GM19452 (cell line): ENCODE measurements around the gene ARHGAP23.
"Not testable (repeated sequence)": the region's sequence is repeated elsewhere in the genome, so short reads cannot be mapped to it uniquely, and the experiment has no call there.

Source experiments
- ATAC-seq: cut with Tn5 transposase; IDR thresholded peaks from one replicate; pipeline ENCODE4 v1.9.1; 2021; ENCODE audit not compliant: unreplicated experiment

ARHGAP23 gene

GRCh38 chr17:38485681-38486298 lies 57.5 kb downstream of the ARHGAP23 start:
- peak; percentile 86 for ATAC-seq

DNA sequence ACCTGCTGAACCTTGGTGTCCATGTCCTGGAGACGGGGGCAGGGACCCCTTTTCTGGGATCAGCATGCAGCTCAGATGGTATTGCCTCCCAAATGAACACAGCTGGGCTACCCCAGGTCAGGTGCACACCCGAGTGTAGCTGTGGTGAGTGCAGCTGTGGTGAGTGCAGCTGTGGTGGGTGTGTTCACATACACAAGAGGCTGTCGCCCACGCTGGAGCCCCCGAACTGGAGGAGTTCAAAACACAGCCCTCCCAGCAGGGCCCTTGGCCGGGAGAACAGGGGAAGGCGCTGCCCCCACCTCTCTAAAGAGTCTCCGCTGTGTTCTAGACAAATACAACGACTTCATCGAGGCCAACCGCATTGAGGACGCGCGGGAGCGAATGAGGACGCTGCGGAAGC lies 61.5 kb downstream of the ARHGAP23 start:
- ATAC-seq, result not testable (repeated sequence)

GRCh38 chr17:38491346-38492066 lies 63.2 kb downstream of the ARHGAP23 start:
- ATAC-seq, result not testable (repeated sequence)

DNA sequence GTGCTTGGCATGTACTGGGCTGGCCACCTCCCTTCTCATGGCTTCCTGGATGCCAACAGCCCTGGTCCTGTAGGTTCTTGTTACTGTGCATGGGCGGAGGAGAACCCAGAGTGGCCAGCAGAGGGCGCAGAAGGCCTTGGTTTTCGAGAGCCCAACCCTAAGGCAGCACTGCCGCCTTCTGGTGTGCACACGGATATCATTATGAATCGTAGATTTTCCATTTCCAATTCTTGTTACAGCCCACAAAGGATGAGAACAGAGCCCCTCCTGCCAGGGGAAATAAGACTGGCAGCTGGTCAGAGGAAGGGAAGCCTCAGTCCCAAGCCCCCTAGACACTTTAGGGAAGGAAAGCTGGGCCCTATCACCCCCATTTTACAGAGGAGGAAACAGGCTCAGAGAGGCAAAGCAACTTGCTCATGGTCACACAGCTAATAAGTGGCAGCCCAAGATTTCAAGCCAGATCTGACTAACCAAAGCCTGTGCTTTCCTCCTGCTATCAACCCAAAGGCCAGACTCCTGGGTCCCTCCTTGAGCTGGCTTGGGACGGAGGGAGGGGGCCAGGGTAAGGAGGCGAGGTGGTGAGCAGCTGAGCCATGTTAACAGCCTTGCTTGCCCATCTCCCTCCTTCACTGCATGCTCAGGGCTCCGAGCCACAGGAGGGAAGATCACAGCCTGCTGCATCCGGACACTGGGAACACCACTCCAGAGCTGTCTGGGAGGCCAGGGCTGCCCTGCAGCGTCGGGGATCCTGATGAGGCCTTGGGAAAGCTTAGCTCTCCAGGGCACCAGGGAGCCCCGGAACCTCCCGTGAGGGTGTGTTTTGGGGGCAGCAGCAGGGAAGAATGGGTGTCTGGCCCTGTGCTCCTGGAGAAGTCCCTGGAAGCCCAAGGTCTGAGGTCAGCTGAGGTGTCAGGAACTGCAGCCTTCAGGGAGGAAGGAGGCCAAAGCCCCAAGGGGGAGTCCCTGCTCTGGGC lies 64.1 kb downstream of the ARHGAP23 start:
- not testable (repeated sequence) for ATAC-seq

GRCh38 chr17:38494152-38494551 lies 65.9 kb downstream of the ARHGAP23 start:
- ATAC-seq, result not testable (repeated sequence)

DNA sequence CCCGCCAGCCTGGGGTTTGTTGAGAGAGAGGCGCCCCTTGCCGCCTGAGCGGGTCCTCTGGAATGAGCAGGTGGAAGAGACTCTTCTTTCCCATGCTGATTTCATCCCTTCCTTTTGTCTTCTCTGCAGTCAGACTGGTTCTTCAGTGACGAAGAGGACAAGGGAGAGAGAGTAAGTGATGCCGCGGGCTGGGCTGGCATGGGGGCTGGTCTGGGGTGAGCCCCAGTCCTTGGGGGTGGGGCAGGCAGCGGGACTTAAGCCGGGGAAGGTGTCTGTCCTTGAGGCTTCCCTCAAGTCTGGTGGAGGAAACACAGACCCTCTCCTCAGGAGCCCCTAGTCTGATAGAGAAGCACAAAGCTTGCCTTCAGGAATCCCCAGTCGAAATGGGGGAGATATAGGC lies 69.4 kb downstream of the ARHGAP23 start:
- not testable (repeated sequence) for ATAC-seq

DNA sequence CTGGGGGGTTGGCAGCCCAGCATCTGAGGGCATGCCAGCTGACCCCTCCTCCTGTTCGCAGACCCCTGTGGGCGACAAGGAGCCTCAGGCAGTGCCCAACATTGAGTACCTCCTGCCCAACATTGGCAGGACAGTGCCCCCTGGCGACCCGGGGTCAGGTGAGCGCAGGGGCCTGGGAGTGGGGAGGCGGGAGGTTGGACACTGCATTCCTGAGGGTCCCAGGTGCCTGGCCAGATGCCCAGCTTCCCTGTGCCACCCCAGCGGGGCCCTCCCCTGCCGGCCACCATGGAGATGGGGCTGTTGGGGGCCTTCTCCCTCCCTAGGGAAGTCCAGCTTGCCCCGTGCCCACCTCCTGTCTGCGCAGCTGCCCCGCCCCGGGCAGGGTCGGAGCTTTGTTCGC lies 70.1 kb downstream of the ARHGAP23 start:
- ATAC-seq, result no peak

- ATAC-seq, result not testable (repeated sequence)
These were observed 71.0 kb downstream of the ARHGAP23 start for GRCh38 chr17:38499230-38499629.

DNA sequence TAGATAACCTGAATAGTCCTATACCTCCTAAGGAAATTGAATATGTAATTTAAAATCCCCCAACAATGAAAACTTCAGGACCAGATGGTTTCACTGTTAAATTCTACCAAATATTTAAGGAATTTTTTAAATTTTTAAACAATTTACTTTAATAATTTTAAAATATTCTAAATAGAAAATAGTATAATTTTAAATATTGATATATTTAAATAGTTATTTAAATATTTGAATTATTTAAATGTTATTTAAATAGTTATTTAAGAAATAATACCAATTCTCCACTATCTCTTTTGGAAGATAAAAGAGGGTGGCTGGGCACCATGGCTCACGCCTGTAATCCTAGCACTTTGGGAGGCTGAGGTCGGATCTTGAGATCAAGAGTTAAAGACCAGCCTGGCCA lies 73.5 kb downstream of the ARHGAP23 start:
- ATAC-seq, result not testable (repeated sequence)

DNA sequence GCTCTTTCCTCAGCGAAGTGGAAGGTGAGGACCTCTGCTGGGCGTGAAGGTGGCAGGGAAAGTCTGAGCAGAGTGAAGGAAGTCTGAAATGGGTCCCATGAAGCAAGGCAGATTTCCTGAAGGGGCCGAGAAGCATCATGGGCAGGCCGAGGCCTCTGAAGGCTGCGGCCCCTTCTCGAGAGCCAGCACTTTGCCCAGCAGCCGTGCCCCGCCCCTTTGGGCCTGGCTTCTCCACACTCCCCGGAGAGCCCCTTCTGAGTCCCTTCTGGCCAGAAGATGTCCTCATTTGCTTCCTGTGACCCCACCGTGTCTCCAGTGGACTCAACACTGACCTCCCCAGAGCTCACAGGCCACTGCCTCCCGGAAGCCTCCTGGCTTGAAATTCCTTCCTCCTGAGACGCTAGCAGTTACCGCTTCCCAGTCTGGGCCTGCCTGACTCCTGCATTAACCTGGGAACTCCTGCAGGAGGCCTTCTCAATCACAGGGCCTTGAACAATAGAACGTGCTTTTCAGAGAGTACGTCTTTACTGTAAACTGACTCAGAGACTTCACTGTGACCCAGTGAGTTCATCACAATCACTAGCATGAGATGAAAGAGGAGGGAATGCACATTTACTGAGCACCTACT lies 75.1 kb downstream of the ARHGAP23 start:
- not testable (repeated sequence) for ATAC-seq

DNA sequence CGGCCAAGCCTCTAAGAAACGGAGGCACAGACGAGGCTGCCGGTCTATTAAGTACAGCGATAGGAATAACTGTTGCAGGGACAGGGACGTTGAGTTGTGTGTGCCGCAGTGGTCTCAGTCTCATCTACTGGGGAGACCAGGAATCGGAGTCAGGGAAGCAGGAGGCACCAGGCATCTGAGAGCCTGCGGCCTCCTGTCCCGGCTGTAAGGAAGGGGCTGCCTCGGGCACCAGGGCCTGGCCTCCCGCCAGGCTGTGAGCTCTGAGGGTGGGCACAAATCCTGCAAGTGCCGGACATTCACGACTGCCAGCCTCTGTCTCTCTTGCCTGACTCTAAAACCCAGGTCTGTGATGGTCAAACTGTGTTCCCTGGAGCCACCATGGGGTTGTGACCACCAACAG lies 76.0 kb downstream of the ARHGAP23 start:
- ATAC-seq, result no peak

DNA sequence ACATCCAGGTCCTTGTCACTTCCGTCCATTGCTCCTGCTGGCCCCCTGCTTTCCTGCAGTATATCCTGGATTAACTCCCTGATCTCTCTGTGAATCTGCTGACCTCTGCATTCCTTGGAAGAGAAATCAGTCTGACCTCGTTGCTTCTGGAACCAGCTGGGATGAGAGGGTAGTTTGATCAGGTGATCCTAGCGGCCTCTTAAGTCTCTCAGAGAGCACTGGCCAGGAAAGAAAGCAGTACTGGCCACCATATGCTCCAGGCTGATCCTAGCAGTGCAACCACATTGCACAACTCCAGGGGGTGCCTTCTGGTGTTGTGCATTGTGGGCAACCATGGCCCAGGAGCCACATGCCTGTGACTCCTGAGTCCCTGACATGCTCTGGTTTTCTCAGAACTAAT lies 79.2 kb downstream of the ARHGAP23 start:
- no peak for ATAC-seq

DNA sequence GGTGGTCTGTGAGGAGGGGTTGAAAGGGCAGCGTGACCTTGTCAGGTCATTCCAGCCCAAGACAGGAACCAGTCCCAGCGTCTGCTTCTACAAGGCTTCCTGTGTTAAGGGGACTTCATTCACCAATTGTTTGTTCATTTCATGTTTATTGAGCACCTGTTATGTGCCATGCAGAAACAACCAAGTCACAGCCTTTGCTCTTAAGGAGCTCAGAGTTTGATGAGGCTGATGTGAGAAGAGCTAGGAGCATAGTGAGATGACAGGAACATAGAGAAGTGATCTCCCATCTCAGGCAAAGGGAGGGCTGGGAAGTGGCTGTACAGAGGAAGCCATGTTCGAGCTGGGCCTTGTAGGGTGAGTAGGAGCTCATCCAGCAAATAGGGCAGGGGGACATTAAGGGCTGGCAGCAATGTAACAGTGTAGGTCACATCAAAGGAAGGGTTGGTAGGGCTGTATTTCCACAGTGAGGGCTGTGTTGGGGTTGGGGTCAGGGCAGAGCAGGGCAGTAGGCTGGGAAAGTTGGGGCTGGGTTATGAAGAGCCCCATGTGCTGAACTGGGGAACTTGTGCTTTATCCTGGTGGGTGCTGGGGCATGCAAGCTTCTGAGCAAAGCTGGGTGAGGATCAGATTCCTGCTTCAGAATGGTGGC lies 79.8 kb downstream of the ARHGAP23 start:
- ATAC-seq, result no peak

DNA sequence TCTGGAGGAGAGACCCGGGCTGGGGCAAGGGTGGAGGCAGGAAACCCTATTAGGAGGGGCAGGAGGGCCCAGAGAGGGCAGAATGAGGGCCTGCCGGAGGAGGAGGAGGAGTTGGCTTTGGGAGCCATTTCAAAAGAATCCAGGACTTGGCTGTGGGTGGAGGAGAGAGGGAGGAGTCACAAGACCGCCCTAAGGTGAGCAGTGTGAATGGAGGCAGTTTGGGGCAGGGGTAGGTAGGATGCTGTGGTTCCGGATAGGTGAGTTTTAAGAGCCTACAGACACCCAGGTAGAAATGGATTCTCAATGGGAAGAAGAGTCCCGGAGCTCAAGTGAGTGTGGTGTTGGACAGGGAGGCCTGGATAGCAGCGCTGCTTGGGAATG lies 80.3 kb downstream of the ARHGAP23 start:
- ATAC-seq, result no peak

DNA sequence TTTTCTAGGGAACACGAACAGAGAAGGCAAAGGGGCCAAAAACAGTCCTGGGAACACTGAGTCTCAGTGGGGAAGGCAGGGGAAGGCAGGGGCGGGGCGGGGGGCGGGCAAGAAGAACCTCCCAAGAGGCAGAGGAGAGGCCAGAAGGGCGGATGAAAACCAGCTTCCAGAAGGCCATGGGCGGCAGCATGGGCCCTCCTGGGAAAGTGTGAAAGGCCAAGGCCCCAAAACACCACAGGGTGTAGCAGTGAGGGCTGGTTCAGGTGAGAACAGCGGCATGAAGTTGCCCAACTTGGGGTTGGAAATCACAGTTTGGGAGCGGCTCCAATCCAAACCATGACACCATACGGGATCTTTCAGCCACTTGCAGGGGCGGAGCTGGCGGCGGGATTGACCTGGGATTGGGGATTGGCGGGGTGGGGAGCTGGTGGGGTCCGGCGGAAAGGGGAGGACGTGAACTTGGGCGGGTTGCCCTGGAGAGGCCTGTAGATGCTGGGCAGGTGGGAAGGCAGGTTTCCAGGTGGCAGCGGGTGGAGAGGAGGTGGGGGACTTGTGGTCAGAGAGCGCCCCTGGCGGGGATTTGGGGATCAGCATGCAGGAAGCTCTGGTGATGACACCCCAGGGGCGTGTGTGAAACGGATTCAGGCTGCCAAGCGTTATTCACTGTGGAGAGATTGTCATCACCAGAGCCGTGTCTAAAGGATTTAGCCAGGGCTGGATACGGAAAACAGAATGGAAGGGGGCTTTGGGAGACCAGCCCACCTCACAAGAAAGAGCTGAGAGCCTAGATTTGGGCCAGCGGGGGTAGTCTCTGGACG lies 80.9 kb downstream of the ARHGAP23 start:
- no peak for ATAC-seq

GRCh38 chr17:38509772-38510420 lies 81.6 kb downstream of the ARHGAP23 start:
- ATAC-seq, result no peak

DNA sequence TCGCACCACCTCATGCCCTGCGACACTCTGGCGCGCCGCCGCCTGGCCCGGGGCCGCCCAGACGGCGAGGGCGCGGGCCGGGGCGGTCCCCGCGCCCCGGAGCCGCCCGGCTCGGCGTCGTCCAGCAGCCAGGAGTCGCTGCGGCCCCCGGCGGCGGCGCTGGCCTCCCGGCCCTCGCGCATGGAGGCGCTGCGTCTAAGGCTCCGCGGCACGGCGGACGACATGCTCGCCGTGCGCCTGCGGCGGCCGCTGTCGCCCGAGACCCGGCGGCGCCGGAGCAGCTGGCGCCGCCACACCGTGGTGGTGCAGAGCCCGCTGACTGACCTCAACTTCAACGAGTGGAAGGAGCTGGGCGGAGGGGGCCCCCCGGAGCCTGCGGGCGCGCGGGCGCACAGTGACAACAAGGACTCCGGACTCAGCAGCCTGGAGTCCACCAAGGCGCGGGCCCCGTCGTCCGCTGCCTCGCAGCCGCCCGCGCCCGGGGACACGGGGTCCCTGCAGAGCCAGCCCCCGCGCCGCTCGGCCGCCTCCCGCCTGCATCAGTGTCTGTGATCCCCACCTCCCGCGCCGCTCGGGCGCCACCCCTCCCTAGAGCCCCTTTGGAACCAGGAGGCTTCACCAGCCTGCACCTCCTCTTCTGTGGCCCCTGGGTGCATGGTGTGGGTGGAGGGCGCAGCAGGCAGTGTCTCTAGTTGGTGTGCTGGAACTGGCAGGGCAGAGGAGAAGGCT lies 82.3 kb downstream of the ARHGAP23 start:
- no peak for ATAC-seq
